ENCODE measurements around the gene SLC45A2. TPM values are rescaled to one million over a fixed set of nuclear protein-coding genes. Genes with fewer than 3 reads are reported as not detected.

Gene SLC45A2
- total RNA-seq, 1 donor: 0.09 TPM

DNA sequence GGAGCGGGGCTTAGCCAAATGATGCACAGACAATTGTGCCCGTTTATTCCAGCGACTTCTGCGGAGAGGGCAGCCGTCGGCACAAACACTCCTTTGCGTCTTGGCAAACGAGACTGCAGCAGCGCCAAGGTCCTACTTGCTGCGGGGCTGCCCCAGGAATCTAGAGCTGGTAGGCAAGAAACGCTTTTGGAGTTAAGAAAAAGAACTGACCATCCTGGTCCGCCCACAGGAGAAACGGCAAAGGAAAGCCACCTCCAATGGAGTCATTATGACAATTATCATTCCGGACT lies 46.0 kb downstream of the SLC45A2 start:
- TF ChIP-seq, protein P1, sequence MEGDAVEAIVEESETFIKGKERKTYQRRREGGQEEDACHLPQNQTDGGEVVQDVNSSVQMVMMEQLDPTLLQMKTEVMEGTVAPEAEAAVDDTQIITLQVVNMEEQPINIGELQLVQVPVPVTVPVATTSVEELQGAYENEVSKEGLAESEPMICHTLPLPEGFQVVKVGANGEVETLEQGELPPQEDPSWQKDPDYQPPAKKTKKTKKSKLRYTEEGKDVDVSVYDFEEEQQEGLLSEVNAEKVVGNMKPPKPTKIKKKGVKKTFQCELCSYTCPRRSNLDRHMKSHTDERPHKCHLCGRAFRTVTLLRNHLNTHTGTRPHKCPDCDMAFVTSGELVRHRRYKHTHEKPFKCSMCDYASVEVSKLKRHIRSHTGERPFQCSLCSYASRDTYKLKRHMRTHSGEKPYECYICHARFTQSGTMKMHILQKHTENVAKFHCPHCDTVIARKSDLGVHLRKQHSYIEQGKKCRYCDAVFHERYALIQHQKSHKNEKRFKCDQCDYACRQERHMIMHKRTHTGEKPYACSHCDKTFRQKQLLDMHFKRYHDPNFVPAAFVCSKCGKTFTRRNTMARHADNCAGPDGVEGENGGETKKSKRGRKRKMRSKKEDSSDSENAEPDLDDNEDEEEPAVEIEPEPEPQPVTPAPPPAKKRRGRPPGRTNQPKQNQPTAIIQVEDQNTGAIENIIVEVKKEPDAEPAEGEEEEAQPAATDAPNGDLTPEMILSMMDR (IDR thresholded peaks at IDR 0.05; ENCODE audit: insufficient read depth, low read length): no peak
- no peak overlapping the region for H3K4me3 ChIP-seq (ENCODE audit: low read depth, low read length)
- no peak for DNase-seq (ENCODE audit: low read depth)

GRCh38 chr5:33937707-33938506 lies 46.6 kb downstream of the SLC45A2 start:
- DNase-seq (ENCODE audit: low read depth): no peak

GRCh38 chr5:33937017-33937706 lies 47.3 kb downstream of the SLC45A2 start:
- no peak for DNase-seq (ENCODE audit: low read depth)
- TF ChIP-seq, protein P1 (IDR thresholded peaks at IDR 0.05; ENCODE audit: insufficient read depth, low read length): no peak
- H3K4me3 ChIP-seq (ENCODE audit: low read depth, low read length): peak overlapping the region; percentile 72

More at GRCh38 chr5:33937707-33938506, 46.6 kb downstream of the SLC45A2 start:
- TF ChIP-seq, protein P1 (IDR thresholded peaks at IDR 0.05; ENCODE audit: insufficient read depth, low read length): no peak
- no peak overlapping the region for H3K4me3 ChIP-seq (ENCODE audit: low read depth, low read length)

- DNase-seq (ENCODE audit: low read depth): no peak
- TF ChIP-seq, protein P1 (IDR thresholded peaks at IDR 0.05; ENCODE audit: insufficient read depth, low read length): no peak
- peak within 1 kb of the TSS; percentile 72 for H3K4me3 ChIP-seq (ENCODE audit: low read depth, low read length)
These were observed 48.0 kb downstream of the SLC45A2 start, which contains the start of gene RXFP3 for GRCh38 chr5:33936381-33937016. Gene RXFP3 (plus strand): TSS chr5:33936386. CDS start chr5:33936741, 355 bp downstream.

DNA sequence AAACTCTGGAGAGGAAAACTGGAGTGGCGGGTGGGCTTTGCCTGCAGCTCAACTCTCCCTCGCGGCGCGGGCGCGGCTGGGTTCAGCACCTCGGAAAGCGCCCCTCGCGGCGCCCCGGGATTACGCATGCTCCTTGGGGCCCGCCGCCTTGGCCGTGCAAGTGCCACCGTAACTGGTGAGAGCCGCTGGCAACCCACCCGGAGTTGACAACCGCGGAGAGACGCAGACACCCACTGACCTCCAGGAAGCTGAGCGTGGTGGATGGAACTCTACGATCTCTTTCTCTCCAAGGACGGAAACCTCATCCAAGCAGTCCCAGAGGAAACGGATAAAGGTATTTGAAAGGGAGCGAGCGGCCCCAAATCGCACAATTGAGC lies 48.5 kb downstream of the SLC45A2 start:
- H3K4me3 ChIP-seq (ENCODE audit: low read depth, low read length): peak overlapping the region; percentile 72
- peak; percentile 61 for DNase-seq (ENCODE audit: low read depth)
- TF ChIP-seq, protein P1 (IDR thresholded peaks at IDR 0.05; ENCODE audit: insufficient read depth, low read length): peak; percentile 23

- DNase-seq (ENCODE audit: low read depth): peak; percentile 56
- no peak overlapping the region for H3K4me3 ChIP-seq (ENCODE audit: low read depth, low read length)
- TF ChIP-seq, protein P1 (IDR thresholded peaks at IDR 0.05; ENCODE audit: insufficient read depth, low read length): no peak
These were observed 50.3 kb downstream of the SLC45A2 start for GRCh38 chr5:33934176-33934575.

All from fibroblast of the aortic adventitia (primary cell).